HEK293T (cell line): Measurements from ENCODE around the gene GUCY1A1.

Experiments
- ARNT ChIP-seq: fragments of 450-650 bp; IDR thresholded peaks from 2 replicates; pipeline ENCODE4 v1.6.1; 2017; ENCODE audit warnings: mild to moderate bottlenecking
- BHLHE40 ChIP-seq: fragments of 450-650 bp; IDR thresholded peaks from 2 replicates; pipeline ENCODE4 v1.6.1; 2016; ENCODE audit warnings: mild to moderate bottlenecking, moderate library complexity, borderline replicate concordance
- CTBP1 ChIP-seq: fragments of 450-650 bp; IDR thresholded peaks from 2 replicates; pipeline ENCODE4 v1.6.1; 2016; ENCODE audit warnings: borderline replicate concordance
- ELF4 ChIP-seq: fragments of 450-650 bp; IDR thresholded peaks from 2 replicates; pipeline ENCODE4 v1.6.1; 2017; ENCODE audit warnings: antibody characterized with exemption
- FOXA1 ChIP-seq: fragments of 450-650 bp; IDR thresholded peaks from 2 replicates; pipeline ENCODE4 v1.6.1; 2016; ENCODE audit warnings: mild to moderate bottlenecking
- FOXK2 ChIP-seq: fragments of 450-650 bp; IDR thresholded peaks from 2 replicates; pipeline ENCODE4 v1.6.1; 2016; ENCODE audit warnings: mild to moderate bottlenecking
- FOXM1 ChIP-seq: fragments of 450-650 bp; IDR thresholded peaks from 2 replicates; pipeline ENCODE4 v1.6.1; 2017; ENCODE audit warnings: mild to moderate bottlenecking, borderline replicate concordance
- HDGF ChIP-seq: fragments of 450-650 bp; IDR thresholded peaks from 2 replicates; pipeline ENCODE4 v1.6.1; 2017; ENCODE audit warnings: antibody characterized with exemption, borderline replicate concordance
- L3MBTL2 ChIP-seq: fragments of 450-650 bp; conservative IDR thresholded peaks from 2 replicates; pipeline ENCODE4 v1.6.1; 2016; ENCODE audit warnings: mild to moderate bottlenecking
- NFRKB ChIP-seq: fragments of 450-650 bp; IDR thresholded peaks from 2 replicates; pipeline ENCODE4 v1.6.1; 2016; ENCODE audit warnings: mild to moderate bottlenecking, moderate library complexity
- PKNOX1 ChIP-seq: fragments of 450-650 bp; IDR thresholded peaks from 2 replicates; pipeline ENCODE4 v1.6.1; 2016
- SP1 ChIP-seq: fragments of 450-650 bp; IDR thresholded peaks from 2 replicates; pipeline ENCODE4 v1.6.1; 2017
- SUZ12 ChIP-seq: fragments of 450-650 bp; IDR thresholded peaks from 2 replicates; pipeline ENCODE4 v1.6.1; 2016; ENCODE audit warnings: mild to moderate bottlenecking
- TARDBP ChIP-seq: fragments of 450-650 bp; IDR thresholded peaks from 2 replicates; pipeline ENCODE4 v1.6.1; 2016

GRCh38 chr4:155773196-155773800 lies 106.7 kb downstream of the GUCY1A1 start:
- TF ChIP-seq TARDBP: no peak
- TF ChIP-seq PKNOX1: no peak
- TF ChIP-seq FOXM1: no peak
- TF ChIP-seq ARNT: no peak
- no peak for TF ChIP-seq NFRKB
- no peak for TF ChIP-seq BHLHE40
- no peak for TF ChIP-seq FOXK2
- no peak for TF ChIP-seq L3MBTL2
- no peak for TF ChIP-seq CTBP1
- no peak for TF ChIP-seq ELF4
- TF ChIP-seq HDGF: no peak
- TF ChIP-seq SP1: no peak
- no peak for TF ChIP-seq FOXA1
- TF ChIP-seq SUZ12: no peak
